K562 (cell line): ENCODE results near the gene AHNAK. TPM values are rescaled to one million over a fixed set of nuclear protein-coding genes. Genes with fewer than 3 reads are reported as not detected.

Experiments used
- ATAC-seq: fragments of 200-7000 bp; cut with Tn5 transposase; 3 replicates; pipeline ENCODE4 v1.9.1; 2020; ENCODE audit warnings: moderate library complexity
- BruUV-seq: library from RNA; stranded (reverse); fragments of 400-500 nt; replicated peaks from 2 replicates; lab custom pipeline; 2021; lab: Mats Ljungman, UMichigan
- CTCF ChIA-PET: fragments of 300-600 bp; formaldehyde crosslinking; extraction: SDS; loops from one replicate; lab custom pipeline; 2021; ENCODE audit warnings: low intra/inter-chr PET ratio; lab: Yijun Ruan, JAX
- POLR2A ChIA-PET: fragments of 300-600, 350-650 bp; sonication (Branson Sonifier 250); formaldehyde crosslinking; extraction: SDS; loops from one replicate; lab custom pipeline; 2021; ENCODE audit warnings: antibody characterized with exemption, inconsistent platforms; lab: Yijun Ruan, JAX
- DNase-seq, 4 experiments: peaks; one replicate each; pipeline versions ENCODE4 v3.0.0 to v3.0.0-alpha.2; 2011 to 2018; ENCODE audit warnings: low spot score in 3 of 4, mixed read lengths in 3 of 4; ENCODE audit errors: extremely low read depth in 1 of 4
- FAIRE-seq: peaks from 2 replicates; lab custom pipeline; 2011; peaks lifted over from hg19 to GRCh38; lab: Jason Lieb, UNC
- H2AFZ ChIP-seq: 2 replicates; pipeline ENCODE4 v1.6.0; 2011; ENCODE audit warnings: low read depth, low read length, control low read depth, inconsistent platforms
- H3K27ac ChIP-seq: fragments of 200-600 bp; 3 replicates; pipeline ENCODE4 v1.8.0; 2011; ENCODE audit warnings: low read depth, mild to moderate bottlenecking, control low read depth, inconsistent platforms, low read length, moderate library complexity, mixed read lengths; ENCODE audit errors: extremely low read depth
- H3K27me3 ChIP-seq, 2 experiments: fragments of 300-600 bp in 1 of 2; 2 replicates in 1 of 2; 3 replicates in 1 of 2; pipeline versions ENCODE4 v1.6.0 to v1.8.0; 2011; ENCODE audit warnings: inconsistent platforms in 2 of 2, low read length in 2 of 2, mild to moderate bottlenecking in 1 of 2, mixed read lengths in 1 of 2, moderate library complexity in 1 of 2; ENCODE audit not compliant: control insufficient read depth in 2 of 2, insufficient read depth in 2 of 2
- H3K36me3 ChIP-seq: fragments of 300-600 bp; 3 replicates; pipeline ENCODE4 v1.8.0; 2011; ENCODE audit warnings: mild to moderate bottlenecking, low read length, inconsistent platforms; ENCODE audit not compliant: control insufficient read depth, insufficient read depth
- H3K4me1 ChIP-seq, 2 experiments: fragments of 200-600 bp in 1 of 2; replicated peaks in 1 of 2; 2 replicates in 1 of 2; 3 replicates in 1 of 2; pipeline versions ENCODE4 v1.5.1 to v1.8.0; 2011; ENCODE audit warnings: inconsistent platforms in 2 of 2, low read length in 2 of 2, mild to moderate bottlenecking in 1 of 2, mixed read lengths in 1 of 2, moderate library complexity in 1 of 2; ENCODE audit not compliant: control insufficient read depth in 2 of 2, insufficient read depth in 2 of 2
- H3K4me2 ChIP-seq: 2 replicates; pipeline ENCODE4 v1.6.1; 2011; ENCODE audit warnings: low read length, control low read depth, inconsistent platforms, mixed read lengths; ENCODE audit not compliant: insufficient read depth
- H3K4me3 ChIP-seq: fragments of 200-600 bp; sonication (generic), shearing (Covaris generic); 2 replicates; pipeline ENCODE4 v1.5.1; 2016; ENCODE audit warnings: control low read depth, inconsistent platforms
- H3K79me2 ChIP-seq: fragments of 200-600 bp; 3 replicates; pipeline ENCODE4 v1.8.0; 2011; ENCODE audit warnings: low read length, inconsistent platforms; ENCODE audit not compliant: control insufficient read depth, insufficient read depth
- H3K9ac ChIP-seq, 2 experiments: 2 replicates each; pipeline versions ENCODE4 v1.6.0 to v1.6.1; 2011; ENCODE audit warnings: low read depth in 2 of 2, low read length in 2 of 2, control low read depth in 1 of 2, inconsistent platforms in 1 of 2, mild to moderate bottlenecking in 1 of 2, mixed read lengths in 1 of 2; ENCODE audit not compliant: insufficient read depth in 1 of 2
- H3K9me1 ChIP-seq: one replicate; pipeline ENCODE4 v1.6.0; 2011; ENCODE audit warnings: inconsistent platforms, mild to moderate bottlenecking, low read length, moderate library complexity; ENCODE audit not compliant: control insufficient read depth, insufficient read depth
- H3K9me3 ChIP-seq: replicated peaks from 2 replicates; pipeline ENCODE4 v1.5.1; 2011; ENCODE audit warnings: low read depth, low read length, inconsistent platforms; ENCODE audit not compliant: control insufficient read depth, insufficient read depth
- H4K20me1 ChIP-seq: replicated peaks from 2 replicates; pipeline ENCODE4 v1.6.1; 2011; ENCODE audit warnings: low read length, inconsistent platforms, mixed read lengths; ENCODE audit not compliant: control insufficient read depth, insufficient read depth
- EHMT2 ChIP-seq: fragments of 450-650 bp; IDR thresholded peaks from 2 replicates; pipeline ENCODE4 v1.6.1; 2018; ENCODE audit warnings: antibody characterized with exemption
- RBM25 ChIP-seq: fragments of 200-400 bp; formaldehyde crosslinking; IDR thresholded peaks from 2 replicates; pipeline ENCODE4 v1.6.1; 2018; ENCODE audit warnings: low read length, low read depth, moderate library complexity; ENCODE audit not compliant: severe bottlenecking
- RCOR1 ChIP-seq, 2 experiments: IDR thresholded peaks; 2 replicates each; pipeline ENCODE4 v1.6.1; 2012; ENCODE audit warnings: low read depth in 2 of 2, low read length in 2 of 2, borderline replicate concordance in 1 of 2, improper control_type of control experiment in 1 of 2
- SREBF1 ChIP-seq: fragments of 150-350 bp; IDR thresholded peaks from 2 replicates; pipeline ENCODE4 v1.6.1; 2014; ENCODE audit warnings: antibody characterized with exemption, low read depth, low read length, borderline replicate concordance
- YY1 ChIP-seq, 3 experiments: IDR thresholded peaks; 2 replicates each; pipeline ENCODE4 v1.6.1; 2011; ENCODE audit warnings: low read length in 2 of 3, mild to moderate bottlenecking in 2 of 3, moderate library complexity in 2 of 3, borderline replicate concordance in 1 of 3, control low read depth in 1 of 3, low read depth in 1 of 3; ENCODE audit not compliant: insufficient read depth in 3 of 3, insufficient replicate concordance in 2 of 3, control insufficient read depth in 1 of 3, insufficient read length in 1 of 3; ENCODE audit errors: extremely low read depth in 1 of 3
- ZFPM2 ChIP-seq: fragments of 250-450 bp; sonication (Bioruptor Pico); IDR thresholded peaks from 2 replicates; pipeline ENCODE4 v1.5.1; 2022; ENCODE audit warnings: mild to moderate bottlenecking
- ZNF311 ChIP-seq: fragments of 250-450 bp; sonication (Bioruptor Pico); IDR thresholded peaks from 2 replicates; pipeline ENCODE4 v1.4.0; 2020; ENCODE audit warnings: mild to moderate bottlenecking, moderate library complexity
- ZNF766 ChIP-seq: fragments of 200-800 bp; sonication (Bioruptor generic); conservative IDR thresholded peaks from 2 replicates; pipeline ENCODE4 v1.6.1; 2016; ENCODE audit warnings: missing genetic modification characterization, missing compliant biosample characterization
- WGBS: fragments of 100-300 bp; shearing (Covaris generic); methylation state at CpG from one replicate; pipeline ENCODE4 v1.1.6; 2016; ENCODE audit warnings: low coverage, mixed read lengths; ENCODE audit not compliant: insufficient coverage; ENCODE audit errors: missing lambda C conversion rate; 5-methylcytosine and 5-hydroxymethylcytosine counted together
- in situ Hi-C: fragments of 300-500 bp; cut with MboI; formaldehyde crosslinking; loops from 4 replicates; pipeline ENCODE4 v1.15.0; 2018; ENCODE audit warnings: inconsistent platforms, mixed read lengths
- intact Hi-C: fragments of 100-400 bp; cut with micrococcal nuclease; formaldehyde crosslinking; loops from 2 replicates; pipeline ENCODE4 v1.14.2; 2022
- polyA plus RNA-seq, 8 experiments: library from polyadenylated mRNA; depleted of rRNA in 4 of 8; stranded (reverse) in 5 of 8; unstranded in 3 of 8; fragments of >200 nt; fragmentation: Nextera tagmentation in 2 of 8; fragmentation: Illumina TruSeq in 1 of 8; extraction: Ambion mirVana in 2 of 8; extraction: Trizol in 1 of 8; gene quantifications; 2 replicates each; pipeline versions ENCODE4 v1.2.1 to v1.2.3, GENCODE V29; 2011 to 2014; ENCODE audit warnings: inconsistent platforms in 1 of 8, missing spikeins in 1 of 8
- total RNA-seq, 7 experiments: library from RNA; depleted of rRNA in 6 of 7; stranded (reverse); fragments of >200 nt in 6 of 7; fragmentation: Illumina TruSeq in 2 of 7; extraction: Trizol in 2 of 7; gene quantifications; 2 replicates each; pipeline versions ENCODE4 v1.2.1 to v1.2.3, GENCODE V29; 2011 to 2021; ENCODE audit warnings: low replicate concordance in 1 of 7

AHNAK gene
- total and polyA plus RNA-seq, 9 of the 15 experiments (the other 6 are each of a cell fraction or from before 2014, with no cell fraction given): 1.5 to 89.7 (median 45.0) TPM

GRCh38 chr11:62463121-62463542, 83.5 kb downstream of the AHNAK start:
- Histone ChIP-seq H3K9ac (peak overlapping the region; percentile 23 to 32; a peak in 2 of 4 replicates), H3K4me1 (peaks cover 56 to 67% of the 10 kb centered on the region in 2 experiments), H3K4me3 (no peak overlapping the region), H3K9me3 (no peaks in the 10 kb centered on the region), H3K27ac (peak overlapping the region; percentile 83)
- FAIRE-seq (no peak), DNase-seq (no peak)
- in situ Hi-C loops: no loop called here
- 63% methylated on average over 6 of the region's 6 CpGs for WGBS
- TF ChIP-seq ZNF311 (CRISPR knock-in tag) (no peak), YY1 (IDR thresholded peaks at IDR 0.05; ENCODE audit: borderline replicate concordance in 1 of 3, control insufficient read depth in 1 of 3, extremely low read depth in 1 of 3, insufficient read depth in 3 of 3, insufficient read length in 1 of 3, insufficient replicate concordance in 2 of 3, low read depth in 1 of 3, low read length in 2 of 3) (peak in 2 of 3 experiments; percentile 11 to 16), RCOR1 (IDR thresholded peaks at IDR 0.05; ENCODE audit: borderline replicate concordance in 1 of 2, low read depth in 2 of 2, low read length in 2 of 2) (0 out of 4 replicates have a peak, but pooled peaks of 1 of the 2 experiments have one; percentile 31), SREBF1 (no peak), RBM25 (peak; percentile 41), ZFPM2 (CRISPR knock-in tag) (no peak), ZNF766 (CRISPR knock-in tag) (0 out of 2 replicates have a peak, but pooled peaks have one; percentile 3), EHMT2 (0 out of 2 replicates have a peak, but pooled peaks have one; percentile 50)
- TF ChIP-seq, all 486 proteins: peak for 5
- ChIA-PET POLR2A (interaction anchor here (0.6 to 3.0 kb wide), 3 partner anchors 16 to 218 kb away, joined by 3 to 18 read pairs (median 3); no protein-coding TSS in a partner anchor), CTCF (no interaction called here)
- Histone ChIP-seq H2AFZ (peak overlapping the region; percentile 91), H3K4me2 (peak overlapping the region; percentile 77; the same call in 1 of the 2 replicates), H4K20me1 (no peaks in the 10 kb centered on the region), H3K9me1 (no peaks in the 10 kb centered on the region), H3K79me2 (no peaks in the 10 kb centered on the region), H3K27me3 (no peaks in the 10 kb centered on the region), H3K36me3 (no peaks in the 10 kb centered on the region)
- intact Hi-C loops: no loop called here
- BruUV-seq: no TSS peak
- ATAC-seq: no peak
